IPS DF 6.9 (cell line): ENCODE data around the gene PLD5.
A peak's percentile ranks its signal among the peaks of the same experiment; 100 is the strongest.

Source experiments
- DNase-seq: peaks from one replicate; pipeline ENCODE4 v3.0.0-alpha.2; 2013; ENCODE audit warnings: low read depth, low spot score
- H3K27ac ChIP-seq: one replicate; pipeline ENCODE4 v1.5.1; 2013; ENCODE audit warnings: low read length, control low read depth
- H3K27me3 ChIP-seq: 2 replicates; pipeline ENCODE4 v1.6.1; 2013; ENCODE audit warnings: mild to moderate bottlenecking, low read length; ENCODE audit not compliant: control insufficient read depth, insufficient read depth
- H3K36me3 ChIP-seq: 2 replicates; pipeline ENCODE4 v1.6.1; 2013; ENCODE audit warnings: low read length; ENCODE audit not compliant: control insufficient read depth, insufficient read depth
- H3K4me1 ChIP-seq: 2 replicates; pipeline ENCODE4 v1.6.1; 2013; ENCODE audit warnings: low read length; ENCODE audit not compliant: control insufficient read depth, insufficient read depth
- H3K4me3 ChIP-seq: 2 replicates; pipeline ENCODE4 v1.5.1; 2013; ENCODE audit warnings: mild to moderate bottlenecking, low read length
- H3K9me3 ChIP-seq: 2 replicates; pipeline ENCODE4 v1.6.1; 2013; ENCODE audit warnings: low read length, inconsistent platforms; ENCODE audit not compliant: control insufficient read depth, insufficient read depth
- WGBS: extraction: QIAGEN DNeasy Blood & Tissue Kit; methylation state at CpG from one replicate; pipeline ENCODE4 v1.1.7; 2013; ENCODE audit warnings: mixed read lengths, missing lambda C conversion rate; ENCODE audit not compliant: insufficient read length, insufficient coverage; 5-methylcytosine and 5-hydroxymethylcytosine counted together

PLD5 gene

DNA sequence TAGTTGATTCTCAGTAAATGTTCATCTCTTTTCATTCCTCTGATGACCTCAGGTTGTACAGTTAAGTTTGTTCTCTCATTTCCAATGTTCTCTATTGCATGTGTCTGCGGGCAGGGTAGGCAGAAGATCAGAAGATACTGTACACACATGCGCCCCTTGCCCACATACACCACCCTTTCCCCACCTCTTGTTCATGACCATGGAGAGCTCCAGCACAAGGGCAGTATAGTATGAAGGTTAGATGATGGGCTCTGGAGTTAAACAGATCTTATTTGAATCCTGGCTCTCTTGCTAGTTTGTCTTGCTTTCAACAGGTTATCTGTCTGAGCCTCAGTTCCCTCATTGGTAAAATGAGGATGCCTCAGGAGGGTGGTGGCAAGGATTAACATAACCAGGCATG, 17.8 kb upstream of the PLD5 start:
- WGBS = no CpG with 5 or more reads among the region's 2 CpGs
- H3K4me1 ChIP-seq = no peaks in the 10 kb centered on the region
- H3K9me3 ChIP-seq = no peaks in the 10 kb centered on the region
- no peak for DNase-seq
- H3K27me3 ChIP-seq = no peaks in the 10 kb centered on the region
- no peak overlapping the region for H3K4me3 ChIP-seq
- H3K36me3 ChIP-seq = no peaks in the 10 kb centered on the region
- H3K27ac ChIP-seq = no peak overlapping the region

DNA sequence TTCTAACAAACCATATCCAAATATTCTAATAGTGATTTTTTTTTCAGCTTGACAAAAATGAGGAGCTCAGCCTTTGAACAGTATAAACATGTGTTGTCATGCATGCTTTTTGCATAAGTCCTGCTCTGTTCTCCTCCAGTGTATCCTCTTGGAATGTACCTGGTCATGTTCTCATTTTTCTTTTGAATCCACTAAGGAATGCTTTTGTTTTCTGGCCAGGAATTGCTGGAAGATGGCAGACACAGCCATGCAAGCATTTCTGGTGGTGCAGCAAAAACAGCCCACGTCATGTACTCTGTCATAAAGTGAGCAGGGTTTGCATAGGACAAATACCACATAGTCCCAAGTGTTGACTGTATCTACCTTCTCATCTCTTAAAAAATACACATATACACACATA, 11.5 kb upstream of the PLD5 start:
- no CpG with 5 or more reads among the region's 1 CpG for WGBS

DNA sequence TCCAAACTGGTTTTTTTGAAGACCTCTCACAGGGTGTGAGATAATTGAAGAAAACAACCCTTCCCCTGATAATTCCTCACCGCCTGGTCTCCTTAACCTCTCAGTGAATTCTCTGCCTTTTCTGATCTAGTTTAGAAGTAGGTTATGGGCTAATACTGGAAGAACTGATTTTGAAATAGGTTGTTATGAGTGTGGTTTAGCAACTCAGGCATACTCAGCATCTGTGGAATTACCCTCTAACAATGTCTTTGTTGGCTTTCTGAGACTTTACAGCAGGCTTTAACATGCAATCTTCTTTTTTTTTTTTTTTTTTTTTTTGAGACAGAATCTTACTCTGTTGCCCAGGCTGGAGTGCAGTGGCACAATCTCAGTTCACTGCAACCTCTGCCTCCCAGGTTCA, 10.3 kb upstream of the PLD5 start:
- no CpG with 5 or more reads among the region's 1 CpG for WGBS
- Histone ChIP-seq H3K9me3 (no peaks in the 10 kb centered on the region), H3K27ac (no peak overlapping the region), H3K36me3 (no peaks in the 10 kb centered on the region), H3K4me1 (no peaks in the 10 kb centered on the region), H3K4me3 (no peak overlapping the region), H3K27me3 (no peaks in the 10 kb centered on the region)
- no peak for DNase-seq

More for the DNA sequence above, 11.5 kb upstream of the PLD5 start:
- Histone ChIP-seq H3K9me3 (no peaks in the 10 kb centered on the region), H3K27ac (no peak overlapping the region), H3K27me3 (no peaks in the 10 kb centered on the region), H3K4me1 (no peaks in the 10 kb centered on the region), H3K36me3 (no peaks in the 10 kb centered on the region), H3K4me3 (no peak overlapping the region)
- no peak for DNase-seq

- no peaks in the 10 kb centered on the region for H3K36me3 ChIP-seq
- WGBS = no CpG with 5 or more reads among the region's 1 CpG
- H3K4me1 ChIP-seq = no peaks in the 10 kb centered on the region
- no peaks in the 10 kb centered on the region for H3K9me3 ChIP-seq
- H3K4me3 ChIP-seq = no peak overlapping the region
- H3K27me3 ChIP-seq = peaks cover 2% of the 10 kb centered on the region; the same call in 1 of the 2 replicates
- DNase-seq = no peak
- no peak overlapping the region for H3K27ac ChIP-seq
Measured at GRCh38 chr1:242530761-242531160, 6.3 kb upstream of the PLD5 start.

DNA sequence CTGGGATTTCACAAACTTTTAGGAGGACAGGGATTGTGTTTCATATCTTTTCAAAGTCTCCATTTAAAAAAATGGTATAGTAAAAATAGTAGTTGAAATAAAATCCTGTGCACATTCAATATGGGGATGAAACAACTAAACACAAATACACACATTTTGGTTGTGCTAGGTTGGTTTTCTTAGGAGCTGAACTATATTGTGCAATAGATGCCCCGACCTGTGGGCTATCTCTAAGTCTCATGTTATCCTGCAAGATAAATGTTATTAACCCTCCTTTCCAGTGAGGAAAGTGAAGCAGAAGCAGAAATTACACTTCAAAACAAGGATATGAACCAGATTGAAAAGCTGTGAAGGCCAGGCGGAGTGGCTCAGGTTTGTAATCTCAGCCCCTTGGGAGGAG, 1.3 kb upstream of the PLD5 start:
- Histone ChIP-seq H3K27me3 (peaks cover 9% of the 10 kb centered on the region; the same call in 1 of the 2 replicates), H3K4me3 (no peak overlapping the region), H3K4me1 (no peaks in the 10 kb centered on the region), H3K36me3 (no peaks in the 10 kb centered on the region), H3K27ac (no peak overlapping the region), H3K9me3 (no peaks in the 10 kb centered on the region)
- DNase-seq = no peak
- no CpG with 5 or more reads among the region's 2 CpGs for WGBS

DNA sequence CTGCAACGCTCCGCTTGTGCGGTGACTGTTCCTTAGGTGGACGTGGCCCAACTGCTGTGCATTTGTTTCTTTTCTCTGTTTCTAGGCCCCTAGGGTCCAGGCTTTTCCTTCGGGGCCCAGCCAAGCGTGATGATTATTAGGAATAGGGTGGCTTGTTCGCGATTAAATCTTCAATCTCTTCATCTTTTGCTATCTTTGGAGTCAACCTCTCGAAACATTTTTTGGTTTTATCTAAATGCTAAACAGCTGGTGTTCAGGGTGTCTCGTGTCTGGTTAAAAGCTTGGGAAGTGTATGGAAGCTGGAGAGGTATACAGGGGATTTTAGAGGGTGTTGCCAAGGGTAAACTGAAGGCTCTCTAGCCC, 844 bp upstream of the PLD5 start:
- WGBS = no CpG with 5 or more reads among the region's 10 CpGs
- Histone ChIP-seq H3K27ac (no peak overlapping the region), H3K4me3 (peak overlapping the region; percentile 53; the same call in 1 of the 2 replicates), H3K36me3 (no peaks in the 10 kb centered on the region), H3K4me1 (no peaks in the 10 kb centered on the region), H3K9me3 (no peaks in the 10 kb centered on the region), H3K27me3 (peaks cover 9% of the 10 kb centered on the region; the same call in 1 of the 2 replicates)
- DNase-seq = no peak

DNA sequence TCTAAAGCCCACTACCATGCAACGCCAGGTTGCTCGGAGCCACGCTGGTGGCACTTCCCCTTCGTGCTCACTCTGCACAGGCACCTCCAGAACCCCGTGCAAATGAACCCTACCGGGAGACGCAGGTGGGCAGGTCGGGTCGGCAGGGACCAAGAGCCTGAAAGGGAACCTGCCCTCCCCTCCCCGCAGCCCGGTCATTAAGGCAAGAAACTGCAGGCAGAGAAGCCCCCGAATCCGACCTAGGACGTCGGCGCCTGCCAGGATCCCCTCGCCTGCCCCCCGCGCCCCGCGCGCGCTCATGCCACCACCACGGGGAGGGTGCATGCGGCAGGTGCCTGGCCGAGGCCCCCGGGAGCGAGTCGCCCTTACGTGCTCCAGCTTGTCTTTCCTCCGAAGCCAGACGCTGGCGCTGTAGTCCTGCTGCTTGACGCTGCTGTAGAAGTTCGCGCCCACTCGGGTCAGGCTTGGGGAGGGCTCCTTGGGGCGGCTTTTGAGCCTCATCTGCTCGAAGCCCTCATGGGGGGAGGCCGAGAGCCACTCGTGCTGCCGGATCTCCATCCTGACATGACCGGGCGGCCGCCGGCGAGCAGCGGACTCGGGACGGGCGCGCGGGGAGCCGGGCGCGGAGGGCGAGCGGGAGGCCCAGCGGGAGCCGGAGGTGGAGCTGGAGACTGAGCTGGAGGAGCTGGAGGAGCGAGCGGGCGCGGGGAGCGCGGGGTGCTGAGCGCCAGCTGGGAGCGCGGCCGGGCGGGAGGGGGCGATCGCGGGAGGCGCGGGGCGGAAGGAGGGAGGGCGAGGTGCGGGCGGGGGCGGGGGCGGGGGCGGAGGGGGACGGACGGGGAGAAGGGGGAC, 552 bp downstream of the PLD5 start:
- Histone ChIP-seq H3K27me3 (peaks cover 9% of the 10 kb centered on the region; the same call in 1 of the 2 replicates), H3K4me3 (peak overlapping the region; percentile 63; the same call in 1 of the 2 replicates), H3K9me3 (no peaks in the 10 kb centered on the region), H3K27ac (no peak overlapping the region), H3K36me3 (no peaks in the 10 kb centered on the region), H3K4me1 (no peaks in the 10 kb centered on the region)
- no CpG with 5 or more reads among the region's 85 CpGs for WGBS
- DNase-seq = no peak

- Histone ChIP-seq H3K9me3 (no peaks in the 10 kb centered on the region), H3K27me3 (peaks cover 9% of the 10 kb centered on the region; the same call in 1 of the 2 replicates), H3K27ac (no peak overlapping the region), H3K36me3 (no peaks in the 10 kb centered on the region), H3K4me3 (peak overlapping the region; percentile 63; the same call in 1 of the 2 replicates), H3K4me1 (no peaks in the 10 kb centered on the region)
- no peak for DNase-seq
- no CpG with 5 or more reads among the region's 26 CpGs for WGBS
Measured at GRCh38 chr1:242522996-242523718, 1.3 kb downstream of the PLD5 start.

GRCh38 chr1:242522304-242522945, 2.1 kb downstream of the PLD5 start:
- no peak overlapping the region for H3K27ac ChIP-seq
- H3K9me3 ChIP-seq = no peaks in the 10 kb centered on the region
- H3K4me3 ChIP-seq = no peak overlapping the region
- H3K36me3 ChIP-seq = no peaks in the 10 kb centered on the region
- DNase-seq = no peak
- H3K27me3 ChIP-seq = peaks cover 9% of the 10 kb centered on the region; the same call in 1 of the 2 replicates
- H3K4me1 ChIP-seq = no peaks in the 10 kb centered on the region
- no CpG with 5 or more reads among the region's 6 CpGs for WGBS

- Histone ChIP-seq H3K36me3 (no peaks in the 10 kb centered on the region), H3K27me3 (no peaks in the 10 kb centered on the region), H3K27ac (no peak overlapping the region), H3K9me3 (no peaks in the 10 kb centered on the region), H3K4me3 (no peak overlapping the region), H3K4me1 (no peaks in the 10 kb centered on the region)
- WGBS = no CpG with 5 or more reads among the region's 2 CpGs
- DNase-seq = no peak
Measured at GRCh38 chr1:242515555-242515954, 8.9 kb downstream of the PLD5 start.
